Gastrocnemius medialis (tissue), 4 donors: ENCODE results near the gene ZNF735. TPM values are rescaled to one million over a fixed set of nuclear protein-coding genes. Genes with fewer than 3 reads are reported as not detected.
"Not testable (repeated sequence)": the region's sequence is repeated elsewhere in the genome, so short reads cannot be mapped to it uniquely, and the experiment has no call there.

Experiments used
- ATAC-seq, 2 donors: fragments of 150-250 bp; one replicate each; pipeline ENCODE4 v1.9.1; 2016
- DNase-seq, 2 donors: peaks; one replicate each; pipeline ENCODE4 v3.0.0-alpha.2; 2019
- H3K27ac ChIP-seq, 4 donors: fragments of 200-600 bp; sonication (generic); 1 replicate in 1 of 4; 2 replicates in 3 of 4; pipeline ENCODE4 v1.5.1; 2016 to 2018; ENCODE audit warnings: mild to moderate bottlenecking in 2 of 4, moderate library complexity in 1 of 4
- H3K27me3 ChIP-seq, 3 donors: fragments of 200-600 bp; sonication (generic) in 2 of 3; 1 replicate in 1 of 3; 2 replicates in 2 of 3; pipeline versions ENCODE4 v1.5.1 to v1.6.0; 2016 to 2019; ENCODE audit warnings: mild to moderate bottlenecking in 1 of 3, moderate library complexity in 1 of 3
- H3K36me3 ChIP-seq, 2 donors: fragments of 200-600 bp; sonication (generic) in 1 of 2; one replicate each; pipeline ENCODE4 v1.5.1; 2017 to 2018
- H3K4me1 ChIP-seq, 2 donors: fragments of 200-600 bp; sonication (generic) in 1 of 2; one replicate each; pipeline ENCODE4 v1.5.1; 2016 to 2017; ENCODE audit warnings: mild to moderate bottlenecking in 2 of 2
- H3K4me3 ChIP-seq, 4 donors: fragments of 200-600 bp; sonication (generic) in 3 of 4; 1 replicate in 1 of 4; 2 replicates in 3 of 4; pipeline ENCODE4 v1.5.1; 2016 to 2019; ENCODE audit warnings: mild to moderate bottlenecking in 2 of 4
- H3K9me3 ChIP-seq, 3 donors: fragments of 200-600 bp; sonication (generic) in 2 of 3; 1 replicate in 1 of 3; 2 replicates in 2 of 3; pipeline ENCODE4 v1.5.1; 2016 to 2019
- POLR2A ChIP-seq, 2 donors: fragments of 450-650 bp; IDR thresholded peaks; one replicate each; pipeline ENCODE4 v1.6.1; 2017; ENCODE audit warnings: antibody characterized with exemption in 2 of 2, mild to moderate bottlenecking in 2 of 2, moderate library complexity in 2 of 2
- in situ Hi-C, 4 donors: fragments of 200-750 bp; cut with MboI; loops; one replicate each; pipeline versions ENCODE4 v1.15.0 to v1.8.0; 2017; ENCODE audit warnings: low sequenced_read_pairs in 4 of 4
- intact Hi-C: fragments of 100-400 bp; cut with DNase I; formaldehyde crosslinking; loops from one replicate; pipeline ENCODE4 v1.15.1; 2023; ENCODE audit warnings: low total_unique reads
- total RNA-seq, 4 donors: library from RNA; depleted of rRNA; stranded (reverse); fragments of >200 nt; gene quantifications; one replicate each; pipeline versions ENCODE4 v1.1.0 to v1.2.3, GENCODE V29; 2016
- TF ChIP-seq, protein P1 (sequence below), 5 experiments: fragments of 450-650 bp in 3 of 5; fragments of 200-600 bp in 2 of 5; sonication (generic) in 2 of 5; IDR thresholded peaks in 4 of 5; conservative IDR thresholded peaks in 1 of 5; 1 replicate in 4 of 5; 2 replicates in 1 of 5; pipeline ENCODE4 v1.5.1; 2016 to 2019; ENCODE audit warnings: antibody characterized with exemption in 5 of 5, mild to moderate bottlenecking in 3 of 5, moderate library complexity in 3 of 5

Gene ZNF735
- total RNA-seq, 4 donors from 2014 or later, result not detected

DNA sequence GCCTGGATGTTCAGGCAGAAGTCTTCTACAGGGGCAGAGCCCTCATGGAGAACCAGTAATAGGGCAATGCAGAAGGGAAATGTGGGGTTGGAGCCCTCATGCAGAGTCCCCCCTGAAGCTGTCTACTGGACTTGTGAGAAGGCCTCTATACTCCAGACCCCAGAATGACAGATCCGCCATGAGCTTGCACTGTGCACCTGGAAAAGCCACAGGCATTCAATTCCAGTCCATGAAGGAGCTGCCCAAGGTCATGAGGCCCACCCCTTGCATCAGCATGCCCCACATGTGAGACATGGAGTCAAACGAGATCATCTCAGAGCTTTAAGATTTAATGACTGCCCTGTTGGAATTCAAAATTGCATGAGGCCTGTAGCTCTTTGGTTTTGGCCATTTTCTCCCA lies 16.4 kb downstream of the ZNF735 start:
- no peaks in the 10 kb centered on the region for H3K36me3 ChIP-seq
- H3K4me3 ChIP-seq, result no peak overlapping the region
- intact Hi-C loops, result no loop called here
- no peak for ATAC-seq
- H3K9me3 ChIP-seq, result peaks cover 0 to 12% (median 0%) of the 10 kb centered on the region in 3 donors
- in situ Hi-C loops, result no loop called here
- H3K27me3 ChIP-seq, result no peaks in the 10 kb centered on the region
- H3K4me1 ChIP-seq, result no peaks in the 10 kb centered on the region
- DNase-seq, result no peak
- no peak overlapping the region for H3K27ac ChIP-seq
- TF ChIP-seq, protein P1, sequence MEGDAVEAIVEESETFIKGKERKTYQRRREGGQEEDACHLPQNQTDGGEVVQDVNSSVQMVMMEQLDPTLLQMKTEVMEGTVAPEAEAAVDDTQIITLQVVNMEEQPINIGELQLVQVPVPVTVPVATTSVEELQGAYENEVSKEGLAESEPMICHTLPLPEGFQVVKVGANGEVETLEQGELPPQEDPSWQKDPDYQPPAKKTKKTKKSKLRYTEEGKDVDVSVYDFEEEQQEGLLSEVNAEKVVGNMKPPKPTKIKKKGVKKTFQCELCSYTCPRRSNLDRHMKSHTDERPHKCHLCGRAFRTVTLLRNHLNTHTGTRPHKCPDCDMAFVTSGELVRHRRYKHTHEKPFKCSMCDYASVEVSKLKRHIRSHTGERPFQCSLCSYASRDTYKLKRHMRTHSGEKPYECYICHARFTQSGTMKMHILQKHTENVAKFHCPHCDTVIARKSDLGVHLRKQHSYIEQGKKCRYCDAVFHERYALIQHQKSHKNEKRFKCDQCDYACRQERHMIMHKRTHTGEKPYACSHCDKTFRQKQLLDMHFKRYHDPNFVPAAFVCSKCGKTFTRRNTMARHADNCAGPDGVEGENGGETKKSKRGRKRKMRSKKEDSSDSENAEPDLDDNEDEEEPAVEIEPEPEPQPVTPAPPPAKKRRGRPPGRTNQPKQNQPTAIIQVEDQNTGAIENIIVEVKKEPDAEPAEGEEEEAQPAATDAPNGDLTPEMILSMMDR (IDR thresholded peaks at IDR 0.05 in 4 of 5, conservative IDR thresholded peaks at IDR 0.05 in 1 of 5), result no peak
- TF ChIP-seq POLR2A (IDR thresholded peaks at IDR 0.05), result no peak

GRCh38 chr7:64228174-64228573 lies 21.2 kb downstream of the ZNF735 start, which contains the start of gene ZNF679:
Gene ZNF679 (plus strand): TSS chr7:64228474. CDS start chr7:64249118, 20,644 bp downstream.
- H3K27ac ChIP-seq, ATAC-seq, DNase-seq, H3K27me3 ChIP-seq, H3K4me3 ChIP-seq, H3K36me3 ChIP-seq, intact Hi-C loops, H3K4me1 ChIP-seq, H3K9me3 ChIP-seq: not testable (repeated sequence)
- in situ Hi-C loops, result loop anchor here in 1 of 4 donors (25.0 kb wide), 1 partner anchor 109 kb away; no protein-coding TSS in a partner anchor

DNA sequence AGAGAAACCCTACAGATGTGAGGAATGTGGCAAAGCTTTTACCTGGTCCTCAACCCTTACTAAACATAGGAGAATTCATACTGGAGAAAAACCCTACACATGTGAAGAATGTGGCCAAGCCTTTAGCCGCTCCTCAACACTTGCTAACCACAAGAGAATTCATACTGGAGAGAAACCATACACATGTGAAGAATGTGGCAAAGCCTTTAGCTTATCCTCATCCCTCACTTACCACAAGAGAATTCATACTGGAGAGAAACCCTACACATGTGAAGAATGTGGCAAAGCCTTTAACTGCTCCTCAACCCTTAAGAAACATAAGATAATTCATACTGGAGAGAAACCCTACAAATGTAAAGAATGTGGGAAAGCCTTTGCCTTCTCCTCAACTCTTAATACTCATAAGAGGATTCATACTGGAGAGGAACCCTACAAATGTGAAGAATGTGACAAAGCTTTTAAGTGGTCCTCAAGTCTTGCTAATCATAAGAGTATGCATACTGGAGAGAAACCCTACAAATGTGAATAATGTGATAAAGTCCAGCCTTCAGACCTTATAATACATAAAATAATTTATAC lies 59.4 kb downstream of the ZNF735 start:
- Histone ChIP-seq H3K4me1 (no peaks in the 10 kb centered on the region), H3K4me3 (no peak overlapping the region), H3K27ac (no peak overlapping the region), H3K36me3 (no peaks in the 10 kb centered on the region), H3K9me3 (peaks cover 0 to 25% (median 0%) of the 10 kb centered on the region in 3 donors), H3K27me3 (peaks cover 0 to 8% (median 0%) of the 10 kb centered on the region in 3 donors)
- in situ Hi-C loops, result no loop called here
- ATAC-seq (no peak), DNase-seq (no peak)
- intact Hi-C loops, result no loop called here
- TF ChIP-seq, protein P1 (IDR thresholded peaks at IDR 0.05 in 4 of 5, conservative IDR thresholded peaks at IDR 0.05 in 1 of 5), result no peak
- TF ChIP-seq POLR2A (IDR thresholded peaks at IDR 0.05), result no peak

Other genes with a start within 250 kb of the ZNF735 start
- gene ZNF722, start 208.4 kb upstream of the ZNF735 start, total RNA-seq, result not detected
- gene ZNF727, start 161.8 kb upstream of the ZNF735 start, total RNA-seq, result 1 to 10 TPM in 2 of 4 donors, under 1 TPM in 2; 0.13 to 3.3 (median 0.88) TPM
- gene ZNF679, start 21.3 kb downstream of the ZNF735 start, total RNA-seq, result not detected
- 1 to 10 TPM; 2.2 to 7.8 (median 2.7) TPM for gene ZNF736, start 106.8 kb downstream of the ZNF735 start, total RNA-seq